HT1080 (cell line): ENCODE data around the gene MSH3. TPM values are rescaled to one million over a fixed set of nuclear protein-coding genes. Genes with fewer than 3 reads are reported as not detected.
"Not testable (repeated sequence)": the region's sequence is repeated elsewhere in the genome, so short reads cannot be mapped to it uniquely, and the experiment has no call there.

Experiments
- DNase-seq: peaks from one replicate; pipeline ENCODE4 v3.0.0-alpha.2; 2015; ENCODE audit warnings: low read depth
- small RNA-seq: library from RNA; depleted of rRNA; stranded (forward); fragments of <200 nt; gene quantifications from one replicate; pipeline ENCODE3, GENCODE V24; 2014
- total RNA-seq: library from RNA; depleted of rRNA; stranded (reverse); fragments of >200 nt; shearing (Covaris generic); gene quantifications from 2 replicates; pipeline ENCODE4 v1.2.3, GENCODE V29; 2014; rRNA removed

MSH3 gene
- total RNA-seq, 1 experiment from 2014 or later = 12.0 TPM

DNA sequence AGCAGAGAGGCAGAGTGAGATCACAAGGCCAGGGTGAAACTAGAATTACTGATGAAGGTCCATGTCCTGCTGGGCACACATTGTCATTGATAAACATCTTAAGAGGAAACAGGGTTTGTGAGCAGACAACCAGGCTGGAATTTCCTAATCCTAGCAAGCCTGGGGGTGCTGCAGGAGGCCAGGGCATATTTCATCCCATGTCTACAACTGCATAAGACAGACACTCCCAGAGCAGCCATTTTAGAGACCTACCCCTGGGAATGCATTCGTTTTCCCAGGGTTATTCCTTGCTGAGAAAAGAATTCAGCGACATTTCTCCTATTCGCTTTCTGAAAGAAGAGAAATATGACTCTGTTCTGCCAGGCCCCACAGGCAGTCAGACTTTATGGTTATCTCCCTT lies 248.2 kb downstream of the MSH3 start:
- not testable (repeated sequence) for DNase-seq

DNA sequence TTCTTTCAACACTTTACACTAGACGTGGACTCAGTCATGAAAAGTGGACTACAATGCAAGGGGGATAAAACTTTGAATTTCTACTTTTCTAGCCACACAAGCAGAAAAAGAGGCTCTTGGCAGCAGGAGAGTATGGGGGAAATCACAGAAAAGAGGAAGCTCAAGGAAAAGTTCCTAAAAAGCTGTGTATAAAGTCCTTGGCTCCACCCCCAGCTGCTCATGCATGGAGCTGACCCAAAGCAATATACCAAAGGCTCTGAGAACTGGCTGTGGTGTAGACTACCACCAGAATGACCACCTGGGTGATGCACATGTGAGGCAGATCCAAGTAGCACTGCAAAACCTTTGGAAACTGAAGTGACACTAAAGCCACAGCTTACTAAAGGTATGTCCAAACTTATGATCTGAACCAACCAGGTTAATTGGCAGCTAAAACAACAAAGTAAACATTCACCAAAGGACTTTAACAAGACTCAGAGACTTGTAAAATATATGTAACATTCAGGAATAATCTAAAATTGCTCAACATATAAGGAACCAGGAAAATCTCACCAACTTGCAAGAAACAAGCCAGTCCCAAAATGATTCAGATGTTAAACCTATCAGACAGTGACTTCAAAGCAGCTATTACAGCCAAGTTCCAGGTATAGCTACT lies 250.2 kb downstream of the MSH3 start:
- no peak for DNase-seq

GRCh38 chr5:80905405-80905804 lies 251.0 kb downstream of the MSH3 start:
- DNase-seq = no peak

GRCh38 chr5:80912479-80912878 lies 258.0 kb downstream of the MSH3 start:
- no peak for DNase-seq

DNA sequence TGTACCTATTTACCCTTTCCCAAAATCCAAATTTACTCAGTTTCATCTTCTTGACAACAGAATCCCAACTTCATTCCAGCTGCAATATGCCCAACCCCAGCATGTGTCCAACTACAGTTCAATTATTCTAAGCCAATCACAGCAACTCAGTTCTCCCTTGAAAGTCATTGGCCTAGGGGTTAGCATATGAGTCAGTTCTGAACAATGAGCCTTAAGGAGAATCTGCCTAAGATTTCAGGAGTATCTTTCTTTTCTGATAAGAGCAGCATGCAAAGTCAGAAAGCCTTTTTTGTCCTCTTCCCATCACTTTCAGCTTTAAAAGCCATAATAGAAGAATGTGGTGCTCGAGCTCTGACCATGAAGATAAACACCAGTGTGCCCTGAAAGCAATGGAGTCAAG lies 261.3 kb downstream of the MSH3 start:
- no peak for DNase-seq

- no peak for DNase-seq
Measured at GRCh38 chr5:80916676-80917075, 262.2 kb downstream of the MSH3 start.

- no peak for DNase-seq
Measured at GRCh38 chr5:80917631-80918030, 263.2 kb downstream of the MSH3 start.

GRCh38 chr5:80919678-80920196 lies 265.3 kb downstream of the MSH3 start:
- DNase-seq = no peak

DNA sequence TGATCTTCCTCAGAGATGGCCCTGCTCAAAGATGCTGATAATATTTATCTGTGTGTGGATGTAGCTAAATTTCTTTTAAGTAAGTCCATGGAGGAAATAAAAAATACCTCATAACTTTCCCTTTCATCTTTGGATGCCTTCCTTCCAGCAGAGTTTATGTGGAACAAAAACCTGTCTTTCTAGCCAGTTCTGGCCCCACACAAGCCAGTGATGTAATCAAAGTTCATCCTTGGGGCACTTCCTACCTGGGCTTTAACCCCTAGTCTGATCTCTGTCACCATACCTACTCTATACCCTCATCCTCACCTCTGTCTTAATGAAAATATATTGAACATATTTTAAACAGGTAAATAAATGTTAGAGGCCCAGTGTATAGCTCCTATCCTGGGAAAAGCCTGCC lies 265.9 kb downstream of the MSH3 start:
- DNase-seq = no peak

DNA sequence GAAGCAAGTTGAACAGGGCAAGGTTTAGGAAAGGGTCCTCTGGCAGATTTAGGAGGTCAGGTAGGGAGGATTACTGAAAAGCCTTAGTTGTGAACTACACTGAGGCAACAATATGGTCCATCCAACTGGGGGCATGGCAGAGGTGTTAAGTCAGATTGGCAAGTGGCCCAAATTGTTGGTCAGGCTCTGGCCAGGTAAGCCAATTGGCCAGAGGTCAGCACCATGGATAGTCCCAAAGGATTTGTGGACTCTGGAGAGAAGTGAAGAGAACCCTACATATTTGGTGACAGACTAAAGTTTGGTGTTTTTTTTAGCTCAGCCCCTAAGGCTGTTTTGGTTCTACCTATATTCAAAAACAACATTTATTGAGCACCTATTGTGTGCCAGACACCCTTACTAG lies 266.6 kb downstream of the MSH3 start:
- no peak for DNase-seq

GRCh38 chr5:80925931-80926330 lies 271.5 kb downstream of the MSH3 start:
- DNase-seq = no peak

Small RNA genes lying within 50 kb of the gene (small RNA-seq; reads per million reads assigned to genes)
- not detected for gene MTRNR2L2

Other genes starting within 250 kb of the MSH3 start
- gene ZFYVE16, start 246.6 kb upstream of the MSH3 start, total RNA-seq = 9.0 and 10.3 TPM in 2 replicates
- gene FAM151B, start 166.6 kb upstream of the MSH3 start, total RNA-seq = 0.27 and 0.97 TPM in 2 replicates
- not detected in 2 replicates for gene ANKRD34B, start 84.4 kb upstream of the MSH3 start, total RNA-seq
- gene DHFR, start 331 bp downstream of the MSH3 start, total RNA-seq = 61.6 and 63.9 TPM in 2 replicates